Muscle of leg (tissue), 11 donors: ENCODE measurements around the gene OTUD3. TPM values are rescaled to one million over a fixed set of nuclear protein-coding genes. Genes with fewer than 3 reads are reported as not detected.

ENCODE experiments used
- DNase-seq: peaks from one replicate; pipeline ENCODE4 v3.0.0; 2013
- H3K27ac ChIP-seq: one replicate; pipeline ENCODE4 v1.5.1; 2013; ENCODE audit warnings: mild to moderate bottlenecking, low read length, control low read depth
- H3K27me3 ChIP-seq: one replicate; pipeline ENCODE4 v1.6.1; 2013; ENCODE audit warnings: low read length; ENCODE audit not compliant: control insufficient read depth, insufficient read depth
- H3K36me3 ChIP-seq: one replicate; pipeline ENCODE4 v1.6.1; 2013; ENCODE audit warnings: low read length; ENCODE audit not compliant: control insufficient read depth, insufficient read depth
- H3K4me1 ChIP-seq: one replicate; pipeline ENCODE4 v1.6.1; 2013; ENCODE audit warnings: low read length; ENCODE audit not compliant: control insufficient read depth, insufficient read depth
- H3K4me3 ChIP-seq: one replicate; pipeline ENCODE4 v1.5.1; 2013; ENCODE audit warnings: low read length, control low read depth
- H3K9me3 ChIP-seq: replicated peaks from 2 replicates; pipeline ENCODE4 v1.6.1; 2013; ENCODE audit warnings: low read depth, low read length; ENCODE audit not compliant: control insufficient read depth
- WGBS: methylation state at CpG from one replicate; pipeline ENCODE4 v1.1.5; 2013; ENCODE audit warnings: missing lambda C conversion rate; ENCODE audit not compliant: insufficient coverage; 5-methylcytosine and 5-hydroxymethylcytosine counted together
- polyA plus RNA-seq, 8 donors: library from polyadenylated mRNA; unstranded; fragments of 120-200 nt; gene quantifications; one replicate each; pipeline versions ENCODE4 v1.2.1 to v1.2.3, GENCODE V29; 2013; ENCODE audit warnings: inconsistent platforms in 1 of 8, low replicate concordance in 1 of 8; ENCODE audit not compliant: insufficient read length in 8 of 8, insufficient read depth in 1 of 8
- total RNA-seq: library from RNA; stranded (reverse); fragments of 120-200 nt; gene quantifications from one replicate; pipeline ENCODE4 v1.2.4, GENCODE V29; 2013

Gene OTUD3
- total and polyA plus RNA-seq, 9 donors: 5.1 to 9.3 (median 6.8) TPM

GRCh38 chr1:19852036-19852435, 30.2 kb upstream of the OTUD3 start:
- no peaks in the 10 kb centered on the region for H3K36me3 ChIP-seq
- H3K27ac ChIP-seq: no peak overlapping the region
- H3K27me3 ChIP-seq: no peaks in the 10 kb centered on the region
- no peaks in the 10 kb centered on the region for H3K9me3 ChIP-seq
- no peak overlapping the region for H3K4me3 ChIP-seq
- no peak for DNase-seq
- WGBS: no CpG with 5 or more reads among the region's 1 CpG
- no peaks in the 10 kb centered on the region for H3K4me1 ChIP-seq

GRCh38 chr1:19854866-19855265, 27.3 kb upstream of the OTUD3 start:
- Histone ChIP-seq H3K27me3 (no peaks in the 10 kb centered on the region), H3K27ac (no peak overlapping the region), H3K4me1 (no peaks in the 10 kb centered on the region), H3K4me3 (no peak overlapping the region), H3K36me3 (no peaks in the 10 kb centered on the region), H3K9me3 (no peaks in the 10 kb centered on the region)
- DNase-seq: no peak

GRCh38 chr1:19858893-19859292, 23.3 kb upstream of the OTUD3 start:
- WGBS: no CpG with 5 or more reads among the region's 5 CpGs
- DNase-seq: no peak

GRCh38 chr1:19859876-19860275, 22.3 kb upstream of the OTUD3 start:
- no CpG with 5 or more reads among the region's 2 CpGs for WGBS

More at GRCh38 chr1:19858893-19859292, 23.3 kb upstream of the OTUD3 start:
- H3K9me3 ChIP-seq: no peaks in the 10 kb centered on the region
- no peaks in the 10 kb centered on the region for H3K4me1 ChIP-seq
- H3K27ac ChIP-seq: no peak overlapping the region
- H3K4me3 ChIP-seq: no peak overlapping the region
- H3K36me3 ChIP-seq: no peaks in the 10 kb centered on the region
- H3K27me3 ChIP-seq: no peaks in the 10 kb centered on the region

GRCh38 chr1:19860418-19860817, 21.8 kb upstream of the OTUD3 start:
- Histone ChIP-seq H3K27me3 (no peaks in the 10 kb centered on the region), H3K27ac (no peak overlapping the region), H3K4me3 (no peak overlapping the region), H3K9me3 (no peaks in the 10 kb centered on the region), H3K4me1 (no peaks in the 10 kb centered on the region), H3K36me3 (no peaks in the 10 kb centered on the region)
- no peak for DNase-seq
- 40% methylated on average over 1 of the region's 2 CpGs for WGBS

More at GRCh38 chr1:19859876-19860275, 22.3 kb upstream of the OTUD3 start:
- no peak for DNase-seq
- Histone ChIP-seq H3K27ac (no peak overlapping the region), H3K9me3 (no peaks in the 10 kb centered on the region), H3K27me3 (no peaks in the 10 kb centered on the region), H3K4me1 (no peaks in the 10 kb centered on the region), H3K36me3 (no peaks in the 10 kb centered on the region), H3K4me3 (no peak overlapping the region)

GRCh38 chr1:19861034-19861433, 21.2 kb upstream of the OTUD3 start:
- WGBS: 100% methylated on average over 1 of the region's 2 CpGs
- Histone ChIP-seq H3K27ac (no peak overlapping the region), H3K4me1 (no peaks in the 10 kb centered on the region), H3K27me3 (no peaks in the 10 kb centered on the region), H3K36me3 (no peaks in the 10 kb centered on the region), H3K4me3 (no peak overlapping the region), H3K9me3 (no peaks in the 10 kb centered on the region)
- no peak for DNase-seq

GRCh38 chr1:19861842-19862530, 20.2 kb upstream of the OTUD3 start:
- Histone ChIP-seq H3K4me1 (no peaks in the 10 kb centered on the region), H3K9me3 (no peaks in the 10 kb centered on the region), H3K27me3 (no peaks in the 10 kb centered on the region), H3K36me3 (no peaks in the 10 kb centered on the region), H3K4me3 (no peak overlapping the region), H3K27ac (no peak overlapping the region)
- DNase-seq: no peak
- no CpG with 5 or more reads among the region's 1 CpG for WGBS

- Histone ChIP-seq H3K4me1 (no peaks in the 10 kb centered on the region), H3K4me3 (no peak overlapping the region), H3K27me3 (peaks cover 2% of the 10 kb centered on the region), H3K27ac (no peak overlapping the region), H3K9me3 (no peaks in the 10 kb centered on the region), H3K36me3 (no peaks in the 10 kb centered on the region)
- no peak for DNase-seq
- WGBS: no CpG with 5 or more reads among the region's 3 CpGs
These were observed 19.3 kb upstream of the OTUD3 start for GRCh38 chr1:19862944-19863343.

GRCh38 chr1:19864570-19865160, 17.5 kb upstream of the OTUD3 start:
- no CpG with 5 or more reads among the region's 1 CpG for WGBS
- DNase-seq: no peak
- Histone ChIP-seq H3K27ac (no peak overlapping the region), H3K4me1 (no peaks in the 10 kb centered on the region), H3K27me3 (peaks cover 5% of the 10 kb centered on the region), H3K4me3 (no peak overlapping the region), H3K36me3 (no peaks in the 10 kb centered on the region), H3K9me3 (no peaks in the 10 kb centered on the region)

GRCh38 chr1:19866029-19866428, 16.2 kb upstream of the OTUD3 start:
- no peak for DNase-seq
- Histone ChIP-seq H3K4me3 (no peak overlapping the region), H3K36me3 (no peaks in the 10 kb centered on the region), H3K27me3 (peaks cover 5% of the 10 kb centered on the region), H3K27ac (no peak overlapping the region), H3K4me1 (no peaks in the 10 kb centered on the region), H3K9me3 (no peaks in the 10 kb centered on the region)
- WGBS: no CpG with 5 or more reads among the region's 1 CpG
